Right lobe of liver (tissue), 6 donors: ENCODE measurements around the gene SRP54. TPM values are rescaled to one million over a fixed set of nuclear protein-coding genes. Genes with fewer than 3 reads are reported as not detected.

Experiments used
- ATAC-seq, 4 donors: fragments of 200-7000 bp; cut with Tn5 transposase; one replicate each; pipeline ENCODE4 v1.9.1; 2020; ENCODE audit warnings: mild to moderate bottlenecking in 4 of 4, moderate library complexity in 4 of 4
- DNase-seq, 3 donors: peaks; one replicate each; pipeline ENCODE4 v3.0.0-alpha.2; 2020
- H3K27ac ChIP-seq, 3 donors: fragments of 200-600 bp; one replicate each; pipeline ENCODE4 v1.8.0; 2022
- H3K27me3 ChIP-seq, 2 donors: fragments of 200-600 bp; one replicate each; pipeline ENCODE4 v1.8.0; 2022
- H3K36me3 ChIP-seq, 4 donors: fragments of 200-600 bp; sonication (generic) in 1 of 4; one replicate each; pipeline versions ENCODE4 v1.5.1 to v1.8.0; 2017 to 2022; ENCODE audit warnings: control low read depth in 1 of 4
- H3K4me1 ChIP-seq, 4 donors: fragments of 200-600 bp; sonication (generic) in 1 of 4; one replicate each; pipeline versions ENCODE4 v1.5.1 to v1.8.0; 2017 to 2022; ENCODE audit warnings: control low read depth in 1 of 4
- H3K4me3 ChIP-seq, 3 donors: fragments of 200-600 bp; one replicate each; pipeline ENCODE4 v1.8.0; 2022
- H3K9me3 ChIP-seq, 4 donors: fragments of 200-600 bp; sonication (generic) in 1 of 4; one replicate each; pipeline versions ENCODE4 v1.5.1 to v1.8.0; 2017 to 2022; ENCODE audit warnings: control low read depth in 1 of 4
- POLR2A ChIP-seq: fragments of 450-650 bp; IDR thresholded peaks from one replicate; pipeline ENCODE4 v1.6.1; 2017; ENCODE audit warnings: antibody characterized with exemption, mild to moderate bottlenecking
- WGBS: methylation state at CpG from one replicate; pipeline ENCODE4 v1.1.6; 2018; ENCODE audit warnings: low coverage, low lambda C conversion rate; ENCODE audit not compliant: insufficient coverage; ENCODE audit errors: missing lambda C conversion rate; 5-methylcytosine and 5-hydroxymethylcytosine counted together
- intact Hi-C, 2 donors: fragments of 100-400 bp; cut with DNase I; formaldehyde crosslinking; loops; one replicate each; pipeline versions ENCODE4 v1.11.2 to v1.14.1; 2022
- total RNA-seq, 6 experiments: library from RNA; depleted of rRNA in 2 of 6; stranded (reverse); fragments of >200 nt in 2 of 6; fragmentation: NEBNext Ultra II Directional in 3 of 6; extraction: Animal tissue kit (Norgen Biotek cat#: 25700) in 3 of 6; gene quantifications; one replicate each; pipeline versions ENCODE4 v1.1.0 to v1.2.4, GENCODE V29; 2016 to 2023
- TF ChIP-seq, protein P1 (sequence below), 4 donors: fragments of 200-600 bp in 3 of 4; fragments of 450-650 bp in 1 of 4; IDR thresholded peaks; one replicate each; pipeline versions ENCODE4 v1.5.1 to v1.8.0; 2016 to 2022; ENCODE audit warnings: antibody characterized with exemption in 4 of 4, mild to moderate bottlenecking in 2 of 4
- donor health status: DM: no; HTN: yes; CAD: no.
- donor health status: DM: no; HTN: no; CAD: no.
- donor health status: DM: no; HTN: no; CAD: no.
- donor health status: DM: no; HTN: yes; CAD: no.
- donor health status: DM: no; HTN: yes; CAD: no.

Gene SRP54
- total RNA-seq, 6 experiments from 2014 or later, result 35.1 to 46.7 (median 41.0) TPM

DNA sequence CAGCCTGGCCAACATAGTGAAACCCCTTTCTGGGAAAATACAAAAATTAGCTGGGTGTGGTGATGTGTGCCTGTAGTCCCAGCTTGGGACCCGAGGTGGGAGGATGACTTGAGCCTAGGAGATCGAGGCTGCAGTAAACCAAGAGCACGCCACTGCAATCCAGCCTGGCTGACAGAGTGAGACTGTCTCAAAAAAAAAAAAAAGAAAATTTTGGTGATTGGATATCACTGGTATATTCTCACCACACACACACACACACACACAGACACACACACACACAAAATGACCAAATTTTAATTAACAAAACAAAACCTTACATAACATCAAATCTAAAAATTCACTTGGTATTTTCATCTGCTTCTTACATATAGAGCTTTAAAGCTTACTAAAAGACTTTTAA, 59.8 kb downstream of the SRP54 start:
- Histone ChIP-seq H3K27me3 (no peaks in the 10 kb centered on the region), H3K9me3 (no peaks in the 10 kb centered on the region), H3K4me1 (peaks cover 0 to 7% (median 0%) of the 10 kb centered on the region in 4 donors), H3K4me3 (no peak overlapping the region), H3K36me3 (no peaks in the 10 kb centered on the region), H3K27ac (no peak overlapping the region)
- no peak for DNase-seq
- TF ChIP-seq, protein P1, sequence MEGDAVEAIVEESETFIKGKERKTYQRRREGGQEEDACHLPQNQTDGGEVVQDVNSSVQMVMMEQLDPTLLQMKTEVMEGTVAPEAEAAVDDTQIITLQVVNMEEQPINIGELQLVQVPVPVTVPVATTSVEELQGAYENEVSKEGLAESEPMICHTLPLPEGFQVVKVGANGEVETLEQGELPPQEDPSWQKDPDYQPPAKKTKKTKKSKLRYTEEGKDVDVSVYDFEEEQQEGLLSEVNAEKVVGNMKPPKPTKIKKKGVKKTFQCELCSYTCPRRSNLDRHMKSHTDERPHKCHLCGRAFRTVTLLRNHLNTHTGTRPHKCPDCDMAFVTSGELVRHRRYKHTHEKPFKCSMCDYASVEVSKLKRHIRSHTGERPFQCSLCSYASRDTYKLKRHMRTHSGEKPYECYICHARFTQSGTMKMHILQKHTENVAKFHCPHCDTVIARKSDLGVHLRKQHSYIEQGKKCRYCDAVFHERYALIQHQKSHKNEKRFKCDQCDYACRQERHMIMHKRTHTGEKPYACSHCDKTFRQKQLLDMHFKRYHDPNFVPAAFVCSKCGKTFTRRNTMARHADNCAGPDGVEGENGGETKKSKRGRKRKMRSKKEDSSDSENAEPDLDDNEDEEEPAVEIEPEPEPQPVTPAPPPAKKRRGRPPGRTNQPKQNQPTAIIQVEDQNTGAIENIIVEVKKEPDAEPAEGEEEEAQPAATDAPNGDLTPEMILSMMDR (IDR thresholded peaks at IDR 0.05), result no peak
- TF ChIP-seq POLR2A, result no peak
- no peak for ATAC-seq
- intact Hi-C loops, result no loop called here
- 90% methylated on average over 3 of the region's 3 CpGs for WGBS

DNA sequence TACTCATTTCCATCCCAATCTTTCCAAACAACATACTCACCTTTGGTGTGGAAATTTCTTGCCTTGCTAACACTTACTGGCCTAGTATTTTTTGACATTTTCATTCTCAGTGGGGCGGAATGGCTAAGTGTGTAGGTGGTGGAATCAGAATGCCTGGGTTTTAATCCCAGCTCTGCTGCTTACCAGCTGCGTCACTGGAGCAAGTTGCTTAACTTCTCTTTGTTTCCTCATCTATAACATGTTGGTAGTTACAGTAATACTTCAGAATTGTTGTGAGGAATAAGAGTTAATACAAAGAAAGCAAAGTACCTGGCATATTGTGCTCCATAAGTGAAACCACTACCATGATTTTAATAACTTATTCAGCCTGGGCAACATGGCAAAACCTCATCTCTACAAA, 60.3 kb downstream of the SRP54 start:
- intact Hi-C loops, result no loop called here
- DNase-seq (no peak), ATAC-seq (no peak)
- H3K36me3 ChIP-seq, result no peaks in the 10 kb centered on the region
- WGBS, result 78% methylated on average over 2 of the region's 2 CpGs
- H3K4me3 ChIP-seq, result no peak overlapping the region
- H3K27me3 ChIP-seq, result no peaks in the 10 kb centered on the region
- no peak overlapping the region for H3K27ac ChIP-seq
- peaks cover 0 to 12% (median 0%) of the 10 kb centered on the region in 4 donors for H3K4me1 ChIP-seq
- no peaks in the 10 kb centered on the region for H3K9me3 ChIP-seq
- no peak for TF ChIP-seq POLR2A
- TF ChIP-seq, protein P1 (IDR thresholded peaks at IDR 0.05), result no peak

DNA sequence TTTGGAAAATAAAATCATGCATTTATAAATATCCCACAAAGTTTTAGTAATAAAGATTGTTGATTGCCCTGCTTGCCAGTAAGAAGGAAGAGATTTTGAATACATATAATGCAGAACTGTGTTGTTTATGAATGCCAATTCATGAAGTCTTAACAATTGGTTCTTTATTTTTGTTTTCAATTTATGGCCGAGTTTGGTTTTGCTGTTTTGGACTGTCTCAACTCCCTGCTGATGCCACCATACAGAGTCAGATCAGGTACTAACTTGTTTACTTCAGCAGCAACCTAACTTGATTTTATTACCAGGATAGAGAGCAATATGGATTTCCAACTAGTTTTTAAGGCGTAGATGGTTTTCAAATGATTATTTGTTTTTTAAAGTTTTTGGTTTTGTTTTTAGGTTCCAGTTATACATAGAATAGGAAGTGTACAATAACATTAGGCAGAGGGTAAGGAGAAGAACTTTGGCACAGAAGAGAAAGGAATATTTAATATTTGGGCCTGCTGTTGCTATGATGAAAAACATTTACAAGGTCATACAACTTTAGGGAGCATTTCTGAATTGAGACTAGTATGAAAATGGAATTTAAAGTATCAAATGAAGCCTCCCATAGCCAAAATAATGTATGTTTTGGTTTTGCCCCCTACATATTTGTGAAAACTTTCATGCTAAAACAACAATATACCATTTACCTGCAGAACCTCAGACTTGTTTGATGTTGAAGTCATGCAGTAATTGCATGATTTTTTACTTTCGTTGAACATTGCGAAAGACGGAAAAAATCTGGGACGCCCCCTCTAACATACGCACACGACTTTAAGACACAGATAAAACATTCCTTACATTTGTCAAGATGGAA, 62.4 kb downstream of the SRP54 start:
- Histone ChIP-seq H3K27me3 (no peaks in the 10 kb centered on the region), H3K4me3 (peak overlapping the region; percentile 80 to 87 (median 84)), H3K4me1 (peaks cover 0 to 26% (median 4%) of the 10 kb centered on the region in 4 donors), H3K36me3 (no peaks in the 10 kb centered on the region), H3K9me3 (no peaks in the 10 kb centered on the region), H3K27ac (peak overlapping the region; percentile 93 to 97 (median 94))
- TF ChIP-seq POLR2A, result no peak
- TF ChIP-seq, protein P1 (IDR thresholded peaks at IDR 0.05), result no peak
- intact Hi-C loops, result loop anchor here in 1 of 2 donors (5.0 kb wide), 1 partner anchor 77 kb away; the partner anchor contains the start of genes PPP2R3C and PRORP
- WGBS, result 15% methylated on average over 8 of the region's 8 CpGs
- ATAC-seq, result peak in 1 of 4 donors; percentile 7
- DNase-seq, result no peak

DNA sequence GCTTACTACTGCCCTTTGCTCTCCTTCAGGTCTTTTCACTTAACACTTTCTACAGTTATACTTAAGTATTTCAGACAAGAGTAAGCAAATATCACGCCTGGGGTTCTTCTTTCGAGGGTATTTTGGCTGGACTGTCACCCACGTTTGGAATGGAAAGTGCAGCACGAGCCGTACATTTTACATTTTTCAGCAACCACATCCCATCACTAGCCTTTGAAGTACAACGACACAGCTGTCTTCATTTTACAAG, 62.9 kb downstream of the SRP54 start:
- H3K4me3 ChIP-seq, result peak overlapping the region; percentile 80 to 87 (median 84)
- peaks cover 0 to 30% (median 7%) of the 10 kb centered on the region in 4 donors for H3K4me1 ChIP-seq
- no peaks in the 10 kb centered on the region for H3K9me3 ChIP-seq
- TF ChIP-seq POLR2A, result no peak
- TF ChIP-seq, protein P1 (IDR thresholded peaks at IDR 0.05), result no peak
- peak overlapping the region; percentile 93 to 97 (median 94) for H3K27ac ChIP-seq
- intact Hi-C loops, result loop anchor here in 1 of 2 donors (5.0 kb wide), 1 partner anchor 77 kb away; the partner anchor contains the start of genes PPP2R3C and PRORP
- ATAC-seq, result no peak
- H3K36me3 ChIP-seq, result no peaks in the 10 kb centered on the region
- WGBS, result 1% methylated on average over 6 of the region's 6 CpGs
- no peak for DNase-seq
- H3K27me3 ChIP-seq, result no peaks in the 10 kb centered on the region
